HepG2 (cell line): ENCODE measurements around the gene UBE2H. TPM values are rescaled to one million over a fixed set of nuclear protein-coding genes. Genes with fewer than 3 reads are reported as not detected.

ENCODE experiments used
- BATF2 ChIP-seq: sonication (generic); formaldehyde crosslinking; IDR thresholded peaks from 2 replicates; pipeline ENCODE4 v1.8.0; 2022; ENCODE audit warnings: mild to moderate bottlenecking, missing genetic modification reagents, moderate library complexity
- DNMT1 ChIP-seq: sonication (generic); formaldehyde crosslinking; IDR thresholded peaks from 2 replicates; pipeline ENCODE4 v1.5.1; 2020; ENCODE audit warnings: mild to moderate bottlenecking, missing genetic modification reagents
- DZIP1 ChIP-seq: sonication (generic); formaldehyde crosslinking; IDR thresholded peaks from 2 replicates; pipeline ENCODE4 v1.5.0; 2020; ENCODE audit warnings: mild to moderate bottlenecking, missing genetic modification reagents
- GMEB1 ChIP-seq: sonication (generic); formaldehyde crosslinking; IDR thresholded peaks from 2 replicates; pipeline ENCODE4 v1.5.1; 2020; ENCODE audit warnings: missing genetic modification reagents, mild to moderate bottlenecking, borderline replicate concordance
- IRF9 ChIP-seq: sonication (generic); formaldehyde crosslinking; IDR thresholded peaks from 2 replicates; pipeline ENCODE4 v1.8.0; 2022; ENCODE audit warnings: missing genetic modification reagents, mild to moderate bottlenecking, borderline replicate concordance
- KMT2B ChIP-seq: IDR thresholded peaks from 2 replicates; pipeline ENCODE4 v1.6.1; 2016; ENCODE audit warnings: missing genetic modification reagents, missing compliant biosample characterization
- PRDM4 ChIP-seq: sonication (generic); formaldehyde crosslinking; IDR thresholded peaks from 2 replicates; pipeline ENCODE4 v1.9.0; 2021; ENCODE audit warnings: missing genetic modification reagents, borderline replicate concordance
- RBAK ChIP-seq: sonication (generic); formaldehyde crosslinking; IDR thresholded peaks from 2 replicates; pipeline ENCODE4 v1.5.1; 2020; ENCODE audit warnings: mild to moderate bottlenecking, missing genetic modification reagents
- ZNF687 ChIP-seq: sonication (generic); formaldehyde crosslinking; IDR thresholded peaks from 2 replicates; pipeline ENCODE4 v1.5.1; 2020; ENCODE audit warnings: mild to moderate bottlenecking, missing genetic modification reagents, moderate library complexity
- ZNF768 ChIP-seq: sonication (generic); formaldehyde crosslinking; IDR thresholded peaks from 2 replicates; pipeline ENCODE4 v1.4.0; 2020; ENCODE audit warnings: missing genetic modification reagents
- ZSCAN5A ChIP-seq: sonication (generic); formaldehyde crosslinking; IDR thresholded peaks from 2 replicates; pipeline ENCODE4 v1.8.0; 2022; ENCODE audit warnings: mild to moderate bottlenecking, missing genetic modification reagents, borderline replicate concordance
- polyA plus RNA-seq, 8 experiments: library from polyadenylated mRNA; depleted of rRNA in 3 of 8; stranded (reverse) in 7 of 8; unstranded in 1 of 8; fragments of >200 nt; fragmentation: Illumina TruSeq in 4 of 8; extraction: Trizol in 4 of 8; gene quantifications; 2 replicates each; pipeline versions ENCODE4 v1.2.1 to v1.2.3, GENCODE V29; 2011 to 2016; ENCODE audit warnings: low read depth in 4 of 8, missing spikeins in 1 of 8, mixed read lengths in 1 of 8; ENCODE audit not compliant: insufficient read depth in 1 of 8
- total RNA-seq, 5 experiments: library from RNA; depleted of rRNA; stranded (reverse); fragments of >200 nt; fragmentation: Illumina TruSeq; extraction: Trizol; gene quantifications; 2 replicates each; pipeline ENCODE4 v1.2.3, GENCODE V29; 2016; ENCODE audit warnings: low read depth in 1 of 5

Gene UBE2H
- total and polyA plus RNA-seq, 2 of the 13 experiments (the other 11 are each of a cell fraction or from before 2014, with no cell fraction given), result 15.5 to 40.1 TPM

GRCh38 chr7:129990403-129991192 lies 37.8 kb upstream of the UBE2H start (continued):
- TF ChIP-seq ZNF687 (CRISPR knock-in tag), result peak; percentile 74
- no peak for TF ChIP-seq ZNF768 (CRISPR knock-in tag)
- no peak for TF ChIP-seq IRF9 (CRISPR knock-in tag)
- no peak for TF ChIP-seq PRDM4
- no peak for TF ChIP-seq BATF2 (CRISPR knock-in tag)
- TF ChIP-seq ZSCAN5A (CRISPR knock-in tag), result 0 out of 2 replicates have a peak, but pooled peaks have one; percentile 53
- no peak for TF ChIP-seq DNMT1 (CRISPR knock-in tag)
- no peak; the same call in 1 of the 2 replicates for TF ChIP-seq GMEB1 (CRISPR knock-in tag)
- TF ChIP-seq KMT2B (CRISPR knock-in tag), result no peak
- TF ChIP-seq DZIP1 (CRISPR knock-in tag), result no peak
- TF ChIP-seq RBAK (CRISPR knock-in tag), result peak; percentile 98
